ENCODE data around the gene CTDSP1. TPM values are rescaled to one million over a fixed set of nuclear protein-coding genes. Genes with fewer than 3 reads are reported as not detected.
A peak's percentile ranks its signal among the peaks of the same experiment; 100 is the strongest.

Gene CTDSP1
- total RNA-seq, 1 experiment from 2014 or later, result 104 TPM

GRCh38 chr2:218402911-218403411, 3.3 kb downstream of the CTDSP1 start:
- no peak overlapping the region for H3K4me3 ChIP-seq (ENCODE audit: low read depth, low read length)
- no peaks in the 10 kb centered on the region for H3K9me3 ChIP-seq
- BruUV-seq (replicated peaks), result no TSS peak
- no peak for DNase-seq
- TF ChIP-seq, protein P1, sequence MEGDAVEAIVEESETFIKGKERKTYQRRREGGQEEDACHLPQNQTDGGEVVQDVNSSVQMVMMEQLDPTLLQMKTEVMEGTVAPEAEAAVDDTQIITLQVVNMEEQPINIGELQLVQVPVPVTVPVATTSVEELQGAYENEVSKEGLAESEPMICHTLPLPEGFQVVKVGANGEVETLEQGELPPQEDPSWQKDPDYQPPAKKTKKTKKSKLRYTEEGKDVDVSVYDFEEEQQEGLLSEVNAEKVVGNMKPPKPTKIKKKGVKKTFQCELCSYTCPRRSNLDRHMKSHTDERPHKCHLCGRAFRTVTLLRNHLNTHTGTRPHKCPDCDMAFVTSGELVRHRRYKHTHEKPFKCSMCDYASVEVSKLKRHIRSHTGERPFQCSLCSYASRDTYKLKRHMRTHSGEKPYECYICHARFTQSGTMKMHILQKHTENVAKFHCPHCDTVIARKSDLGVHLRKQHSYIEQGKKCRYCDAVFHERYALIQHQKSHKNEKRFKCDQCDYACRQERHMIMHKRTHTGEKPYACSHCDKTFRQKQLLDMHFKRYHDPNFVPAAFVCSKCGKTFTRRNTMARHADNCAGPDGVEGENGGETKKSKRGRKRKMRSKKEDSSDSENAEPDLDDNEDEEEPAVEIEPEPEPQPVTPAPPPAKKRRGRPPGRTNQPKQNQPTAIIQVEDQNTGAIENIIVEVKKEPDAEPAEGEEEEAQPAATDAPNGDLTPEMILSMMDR (IDR thresholded peaks at IDR 0.05; ENCODE audit: insufficient read depth in 1 of 2, low read depth in 1 of 2, low read length in 1 of 2, severe bottlenecking in 1 of 2, unreplicated experiment in 1 of 2), result no peak
- POLR2A ChIA-PET, result no interaction called here
- intact Hi-C loops (cut with micrococcal nuclease; ENCODE audit: unreplicated experiment), result no loop called here
- H3K4me3 Mint-ChIP-seq (ENCODE audit: unreplicated experiment), result no peak overlapping the region
- H3K36me3 ChIP-seq (ENCODE audit: control insufficient read depth, insufficient read depth, low read length), result no peaks in the 10 kb centered on the region
- no peaks in the 10 kb centered on the region for H3K9me3 Mint-ChIP-seq (ENCODE audit: unreplicated experiment)
- no peak overlapping the region for H3K27ac Mint-ChIP-seq (ENCODE audit: unreplicated experiment)
- no peaks in the 10 kb centered on the region for H3K27me3 ChIP-seq (replicated peaks; ENCODE audit: control insufficient read depth, insufficient read depth, low read length)
- no peaks in the 10 kb centered on the region for H3K27me3 Mint-ChIP-seq (ENCODE audit: insufficient read depth, unreplicated experiment)
- peaks cover 34% of the 10 kb centered on the region for H3K4me1 Mint-ChIP-seq (ENCODE audit: low read depth, unreplicated experiment)
- H3K4me1 ChIP-seq, result peaks cover 33% of the 10 kb centered on the region
- CTCF ChIA-PET, result no interaction called here
- peaks cover 80% of the 10 kb centered on the region for H3K36me3 Mint-ChIP-seq (ENCODE audit: insufficient read depth, unreplicated experiment)

GRCh38 chr2:218403810-218404209, 4.1 kb downstream of the CTDSP1 start:
- no peaks in the 10 kb centered on the region for H3K9me3 Mint-ChIP-seq (ENCODE audit: unreplicated experiment)
- H3K9me3 ChIP-seq, result no peaks in the 10 kb centered on the region
- TF ChIP-seq, protein P1 (IDR thresholded peaks at IDR 0.05; ENCODE audit: insufficient read depth in 1 of 2, low read depth in 1 of 2, low read length in 1 of 2, severe bottlenecking in 1 of 2, unreplicated experiment in 1 of 2), result no peak
- H3K36me3 ChIP-seq (ENCODE audit: control insufficient read depth, insufficient read depth, low read length), result no peaks in the 10 kb centered on the region
- peaks cover 38% of the 10 kb centered on the region for H3K4me1 Mint-ChIP-seq (ENCODE audit: low read depth, unreplicated experiment)
- intact Hi-C loops (cut with micrococcal nuclease; ENCODE audit: unreplicated experiment), result no loop called here
- H3K27me3 ChIP-seq (replicated peaks; ENCODE audit: control insufficient read depth, insufficient read depth, low read length), result no peaks in the 10 kb centered on the region
- peaks cover 83% of the 10 kb centered on the region for H3K36me3 Mint-ChIP-seq (ENCODE audit: insufficient read depth, unreplicated experiment)
- DNase-seq, result no peak
- no peak overlapping the region for H3K4me3 Mint-ChIP-seq (ENCODE audit: unreplicated experiment)
- no peaks in the 10 kb centered on the region for H3K27me3 Mint-ChIP-seq (ENCODE audit: insufficient read depth, unreplicated experiment)
- POLR2A ChIA-PET, result no interaction called here
- H3K27ac Mint-ChIP-seq (ENCODE audit: unreplicated experiment), result no peak overlapping the region
- CTCF ChIA-PET, result no interaction called here
- no TSS peak for BruUV-seq (replicated peaks)
- H3K4me1 ChIP-seq, result peaks cover 33% of the 10 kb centered on the region
- no peak overlapping the region for H3K4me3 ChIP-seq (ENCODE audit: low read depth, low read length)

GRCh38 chr2:218404351-218405085, 4.8 kb downstream of the CTDSP1 start:
- no peaks in the 10 kb centered on the region for H3K36me3 ChIP-seq (ENCODE audit: control insufficient read depth, insufficient read depth, low read length)
- Mint-ChIP-seq H3K9me3 (ENCODE audit: unreplicated experiment) (no peaks in the 10 kb centered on the region), H3K36me3 (ENCODE audit: insufficient read depth, unreplicated experiment) (peaks cover 83% of the 10 kb centered on the region), H3K27ac (ENCODE audit: unreplicated experiment) (peak overlapping the region; percentile 99), H3K4me1 (ENCODE audit: low read depth, unreplicated experiment) (peaks cover 38% of the 10 kb centered on the region), H3K27me3 (ENCODE audit: insufficient read depth, unreplicated experiment) (no peaks in the 10 kb centered on the region), H3K4me3 (ENCODE audit: unreplicated experiment) (peak overlapping the region; percentile 16)
- POLR2A ChIA-PET, result interaction anchor here (0.6 kb wide), 1 partner anchor 14 kb away, joined by 3 read pairs; the partner anchor contains the start of gene VIL1
- TF ChIP-seq, protein P1 (IDR thresholded peaks at IDR 0.05; ENCODE audit: insufficient read depth in 1 of 2, low read depth in 1 of 2, low read length in 1 of 2, severe bottlenecking in 1 of 2, unreplicated experiment in 1 of 2), result no peak
- H3K9me3 ChIP-seq, result no peaks in the 10 kb centered on the region
- DNase-seq, result no peak
- intact Hi-C loops (cut with micrococcal nuclease; ENCODE audit: unreplicated experiment), result no loop called here
- BruUV-seq (replicated peaks), result no TSS peak
- H3K4me1 ChIP-seq, result peaks cover 33% of the 10 kb centered on the region
- no peak overlapping the region for H3K4me3 ChIP-seq (ENCODE audit: low read depth, low read length)
- CTCF ChIA-PET, result interaction anchor here (0.6 kb wide), 1 partner anchor 762 kb away, joined by 3 read pairs; no protein-coding TSS in a partner anchor
- no peaks in the 10 kb centered on the region for H3K27me3 ChIP-seq (replicated peaks; ENCODE audit: control insufficient read depth, insufficient read depth, low read length)
